Endothelial cell of umbilical vein (primary cell): ENCODE measurements around the gene APBA2. TPM values are rescaled to one million over a fixed set of nuclear protein-coding genes. Genes with fewer than 3 reads are reported as not detected.

Source experiments
- BruUV-seq: library from RNA; stranded (reverse); fragments of 400-500 nt; replicated peaks from 2 replicates; lab custom pipeline; 2021; lab: Mats Ljungman, UMichigan
- CTCF ChIA-PET: fragments of 300-600, 350-600 bp; sonication (Branson Sonifier 250); formaldehyde crosslinking; loops from one replicate; lab custom pipeline; 2021; ENCODE audit warnings: antibody characterized with exemption, inconsistent platforms; lab: Charles Lee
- POLR2A ChIA-PET: fragments of 300-600, 350-600 bp; sonication (Branson Sonifier 250); formaldehyde crosslinking; loops from one replicate; lab custom pipeline; 2021; ENCODE audit warnings: antibody characterized with exemption, inconsistent platforms; lab: Charles Lee
- DNase-seq: peaks from one replicate; pipeline ENCODE4 v3.0.0-alpha.2; 2011; ENCODE audit warnings: low read depth, low spot score
- FAIRE-seq: peaks from 2 replicates; lab custom pipeline; 2011; peaks lifted over from hg19 to GRCh38; lab: Jason Lieb, UNC
- H2AFZ ChIP-seq: 2 replicates; pipeline ENCODE4 v1.6.0; 2012; ENCODE audit warnings: low read depth, low read length, control low read depth, inconsistent platforms
- H3K27ac ChIP-seq: 2 replicates; pipeline ENCODE4 v1.5.1; 2011; ENCODE audit warnings: low read depth, mild to moderate bottlenecking, control low read depth, low read length, moderate library complexity; ENCODE audit not compliant: insufficient read depth
- H3K27me3 ChIP-seq, 2 experiments: 2 replicates each; pipeline versions ENCODE4 v1.6.0 to v1.6.1; 2011; ENCODE audit warnings: low read length in 2 of 2, mixed read lengths in 1 of 2; ENCODE audit not compliant: control insufficient read depth in 2 of 2, insufficient read depth in 2 of 2
- H3K36me3 ChIP-seq, 2 experiments: 2 replicates in 1 of 2; 3 replicates in 1 of 2; pipeline ENCODE4 v1.5.1; 2011; ENCODE audit warnings: low read length in 2 of 2, mild to moderate bottlenecking in 1 of 2, moderate library complexity in 1 of 2; ENCODE audit not compliant: control insufficient read depth in 2 of 2, insufficient read depth in 2 of 2; ENCODE audit errors: extremely low read depth in 1 of 2
- H3K4me1 ChIP-seq: 3 replicates; pipeline ENCODE4 v1.5.1; 2011; ENCODE audit warnings: mild to moderate bottlenecking, low read length; ENCODE audit not compliant: control insufficient read depth, insufficient read depth; ENCODE audit errors: extremely low read depth
- H3K4me2 ChIP-seq: 2 replicates; pipeline ENCODE4 v1.6.1; 2011; ENCODE audit warnings: low read length, control low read depth, mixed read lengths; ENCODE audit not compliant: insufficient read depth
- H3K4me3 ChIP-seq, 3 experiments: fragments of 200-600 bp in 1 of 3; sonication (generic), shearing (Covaris generic) in 1 of 3; replicated peaks in 1 of 3; 2 replicates each; pipeline ENCODE4 v1.5.1; 2011 to 2016; ENCODE audit warnings: control low read depth in 3 of 3, low read length in 3 of 3, mild to moderate bottlenecking in 2 of 3, inconsistent platforms in 1 of 3, low read depth in 1 of 3, moderate library complexity in 1 of 3; ENCODE audit not compliant: insufficient read depth in 1 of 3
- H3K79me2 ChIP-seq: 2 replicates; pipeline ENCODE4 v1.6.0; 2012; ENCODE audit warnings: low read length, inconsistent platforms; ENCODE audit not compliant: control insufficient read depth, insufficient read depth
- H3K9ac ChIP-seq: replicated peaks from 2 replicates; pipeline ENCODE3; 2011; ENCODE audit warnings: low read length, control low read depth; ENCODE audit not compliant: insufficient read depth; ENCODE audit errors: extremely low read depth
- H3K9me1 ChIP-seq: replicated peaks from 3 replicates; pipeline ENCODE4 v1.6.0; 2011; ENCODE audit warnings: mild to moderate bottlenecking, low read length; ENCODE audit not compliant: control insufficient read depth, insufficient read depth; ENCODE audit errors: extremely low read depth
- H3K9me3 ChIP-seq: replicated peaks from 2 replicates; pipeline ENCODE4 v1.5.1; 2012; ENCODE audit warnings: low read length, inconsistent platforms; ENCODE audit not compliant: control insufficient read depth, insufficient read depth
- H4K20me1 ChIP-seq: replicated peaks from 2 replicates; pipeline ENCODE3; 2011; ENCODE audit warnings: mild to moderate bottlenecking, low read length; ENCODE audit not compliant: control insufficient read depth, insufficient read depth; ENCODE audit errors: extremely low read depth
- EZH2 ChIP-seq: IDR thresholded peaks from 2 replicates; pipeline ENCODE4 v1.6.1; 2012; ENCODE audit warnings: borderline replicate concordance, low read depth, mild to moderate bottlenecking, moderate library complexity, low read length, inconsistent platforms; ENCODE audit not compliant: severe bottlenecking
- FOS ChIP-seq: IDR thresholded peaks from 2 replicates; pipeline ENCODE4 v1.6.1; 2011; ENCODE audit warnings: mild to moderate bottlenecking, low read length, moderate library complexity, borderline replicate concordance; ENCODE audit not compliant: insufficient read depth
- GATA2 ChIP-seq: IDR thresholded peaks from 2 replicates; pipeline ENCODE4 v1.7.0; 2011; ENCODE audit warnings: low read depth, mild to moderate bottlenecking, moderate library complexity, mixed read lengths, low read length; ENCODE audit not compliant: insufficient read length, insufficient read depth
- JUN ChIP-seq: IDR thresholded peaks from 2 replicates; pipeline ENCODE4 v1.6.1; 2011; ENCODE audit warnings: borderline replicate concordance, low read depth; ENCODE audit not compliant: insufficient read length, insufficient read depth
- MYC ChIP-seq: IDR thresholded peaks from one replicate; pipeline ENCODE4 v1.6.1; 2011; ENCODE audit warnings: mild to moderate bottlenecking, low read depth, low read length
- POLR2A ChIP-seq: IDR thresholded peaks from 2 replicates; pipeline ENCODE4 v1.6.1; 2012; ENCODE audit warnings: low read depth, mild to moderate bottlenecking, control low read depth, low read length
- POLR2AphosphoS5 ChIP-seq: IDR thresholded peaks from 2 replicates; pipeline ENCODE4 v1.6.1; 2012; ENCODE audit warnings: low read depth, mild to moderate bottlenecking, control low read depth, low read length, moderate library complexity; ENCODE audit not compliant: insufficient read depth
- dilution Hi-C: fragments of 300-500 bp; cut with MboI; formaldehyde crosslinking; loops from one replicate; pipeline ENCODE4 v1.15.0; 2019; ENCODE audit warnings: low sequenced_read_pairs; ENCODE audit not compliant: extremely low pct_ligation_motif_present
- intact Hi-C: fragments of 100-400 bp; cut with micrococcal nuclease; formaldehyde crosslinking; loops from one replicate; pipeline ENCODE4 v1.10.0; 2022
- polyA plus RNA-seq, 4 experiments: library from polyadenylated mRNA; depleted of rRNA in 3 of 4; stranded (reverse) in 3 of 4; unstranded in 1 of 4; fragments of >200 nt; gene quantifications; 2 replicates each; pipeline versions ENCODE4 v1.2.1 to v1.2.3, GENCODE V29; 2011 to 2012; ENCODE audit warnings: missing spikeins in 1 of 4
- total RNA-seq: library from RNA; stranded (reverse); gene quantifications from 2 replicates; pipeline ENCODE4 v1.2.3, GENCODE V29; 2021
- TF ChIP-seq, protein P1 (sequence below), 2 donors: IDR thresholded peaks; 1 replicate in 1 of 2; 2 replicates in 1 of 2; pipeline ENCODE4 v1.5.1; 2011; ENCODE audit warnings: low read length in 2 of 2, mild to moderate bottlenecking in 2 of 2, moderate library complexity in 2 of 2, control low read depth in 1 of 2, inconsistent platforms in 1 of 2, low read depth in 1 of 2; ENCODE audit not compliant: insufficient read depth in 1 of 2; ENCODE audit errors: extremely low read depth in 1 of 2
- TF ChIP-seq, protein P2 (sequence below): IDR thresholded peaks from 2 replicates; pipeline ENCODE4 v1.6.1; 2011; ENCODE audit not compliant: insufficient read depth, insufficient read length

Gene APBA2
- total and polyA plus RNA-seq, 2 donors (not counting 3 experiments of a cell fraction or from before 2014, with no cell fraction given): 5.7 to 11.1 TPM

DNA sequence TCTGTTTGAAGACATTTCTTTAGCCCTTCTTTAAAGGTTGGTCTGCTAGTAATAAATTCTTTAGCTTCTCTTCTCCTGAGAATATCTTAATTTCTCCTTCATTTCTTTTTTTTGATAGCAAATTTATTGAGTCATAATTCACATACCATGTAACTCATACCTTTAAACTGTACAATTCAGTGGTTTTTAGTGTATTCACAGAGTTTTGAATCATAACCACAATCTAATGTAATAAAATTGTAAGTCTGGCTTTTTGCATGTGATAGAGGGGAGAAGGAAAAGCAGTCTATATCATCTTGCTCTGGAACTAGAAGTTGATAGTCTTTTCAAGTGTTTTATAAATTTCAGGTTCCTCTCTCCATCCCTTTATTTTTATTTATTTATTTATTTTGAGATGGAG, 81.3 kb downstream of the APBA2 start:
- Histone ChIP-seq H3K9me3 (no peaks in the 10 kb centered on the region), H3K9ac (no peak overlapping the region), H3K27me3 (no peaks in the 10 kb centered on the region), H3K79me2 (no peaks in the 10 kb centered on the region), H3K27ac (no peak overlapping the region), H3K4me2 (no peak overlapping the region), H4K20me1 (no peaks in the 10 kb centered on the region), H3K9me1 (no peaks in the 10 kb centered on the region), H3K4me1 (peaks cover 11% of the 10 kb centered on the region), H2AFZ (no peak overlapping the region), H3K4me3 (no peak overlapping the region), H3K36me3 (no peaks in the 10 kb centered on the region)
- FAIRE-seq (no peak), DNase-seq (no peak)
- TF ChIP-seq MYC (no peak), JUN (no peak), POLR2A (no peak), GATA2 (no peak)
- dilution Hi-C loops: no loop called here
- no TSS peak for BruUV-seq
- intact Hi-C loops: no loop called here
- POLR2A ChIA-PET: no interaction called here
- CTCF ChIA-PET: no interaction called here

DNA sequence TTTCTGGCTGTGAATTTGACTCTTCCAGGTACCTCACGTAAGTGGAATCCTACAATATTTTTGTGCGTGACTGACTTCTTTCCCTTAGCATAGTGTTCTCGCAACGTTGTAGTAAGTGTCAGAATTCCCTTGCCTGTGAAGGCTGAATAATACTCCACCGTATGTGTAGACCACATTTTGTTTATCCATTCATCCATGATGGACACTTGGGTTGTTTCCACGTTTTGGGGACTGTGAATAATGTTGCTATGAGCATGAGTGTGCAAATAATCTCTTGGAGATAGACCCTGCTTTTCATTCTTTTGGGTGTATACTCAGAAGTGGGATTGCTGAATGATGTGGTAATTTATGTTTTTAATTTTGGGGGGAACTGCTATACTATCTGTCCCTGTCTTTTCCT, 82.2 kb downstream of the APBA2 start:
- no TSS peak for BruUV-seq
- no peak overlapping the region for H2AFZ ChIP-seq
- H4K20me1 ChIP-seq: no peaks in the 10 kb centered on the region
- H3K9me1 ChIP-seq: no peaks in the 10 kb centered on the region
- dilution Hi-C loops (no loop called here), intact Hi-C loops (no loop called here)
- H3K27me3 ChIP-seq: peaks cover 0 to 1% of the 10 kb centered on the region in 2 experiments
- H3K27ac ChIP-seq: no peak overlapping the region
- H3K79me2 ChIP-seq: no peaks in the 10 kb centered on the region
- no peaks in the 10 kb centered on the region for H3K36me3 ChIP-seq
- no peak for FAIRE-seq
- no peak for DNase-seq
- ChIA-PET CTCF (interaction anchor here (0.9 kb wide), 1 partner anchor 134 kb away, joined by 3 read pairs; no protein-coding TSS in a partner anchor), POLR2A (no interaction called here)
- no peak for TF ChIP-seq MYC
- TF ChIP-seq, protein P1, sequence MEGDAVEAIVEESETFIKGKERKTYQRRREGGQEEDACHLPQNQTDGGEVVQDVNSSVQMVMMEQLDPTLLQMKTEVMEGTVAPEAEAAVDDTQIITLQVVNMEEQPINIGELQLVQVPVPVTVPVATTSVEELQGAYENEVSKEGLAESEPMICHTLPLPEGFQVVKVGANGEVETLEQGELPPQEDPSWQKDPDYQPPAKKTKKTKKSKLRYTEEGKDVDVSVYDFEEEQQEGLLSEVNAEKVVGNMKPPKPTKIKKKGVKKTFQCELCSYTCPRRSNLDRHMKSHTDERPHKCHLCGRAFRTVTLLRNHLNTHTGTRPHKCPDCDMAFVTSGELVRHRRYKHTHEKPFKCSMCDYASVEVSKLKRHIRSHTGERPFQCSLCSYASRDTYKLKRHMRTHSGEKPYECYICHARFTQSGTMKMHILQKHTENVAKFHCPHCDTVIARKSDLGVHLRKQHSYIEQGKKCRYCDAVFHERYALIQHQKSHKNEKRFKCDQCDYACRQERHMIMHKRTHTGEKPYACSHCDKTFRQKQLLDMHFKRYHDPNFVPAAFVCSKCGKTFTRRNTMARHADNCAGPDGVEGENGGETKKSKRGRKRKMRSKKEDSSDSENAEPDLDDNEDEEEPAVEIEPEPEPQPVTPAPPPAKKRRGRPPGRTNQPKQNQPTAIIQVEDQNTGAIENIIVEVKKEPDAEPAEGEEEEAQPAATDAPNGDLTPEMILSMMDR (IDR thresholded peaks at IDR 0.05; ENCODE audit: extremely low read depth in 1 of 2, insufficient read depth in 1 of 2, low read depth in 1 of 2, low read length in 2 of 2): no peak
- TF ChIP-seq JUN: no peak
- no peak for TF ChIP-seq POLR2A
- TF ChIP-seq, protein P2, sequence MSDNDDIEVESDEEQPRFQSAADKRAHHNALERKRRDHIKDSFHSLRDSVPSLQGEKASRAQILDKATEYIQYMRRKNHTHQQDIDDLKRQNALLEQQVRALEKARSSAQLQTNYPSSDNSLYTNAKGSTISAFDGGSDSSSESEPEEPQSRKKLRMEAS: no peak
- TF ChIP-seq GATA2: no peak
- no peak for TF ChIP-seq EZH2
- TF ChIP-seq POLR2AphosphoS5: no peak
- no peak for TF ChIP-seq FOS
- H3K4me1 ChIP-seq: peaks cover 11% of the 10 kb centered on the region
- H3K9ac ChIP-seq: no peak overlapping the region
- H3K4me2 ChIP-seq: no peak overlapping the region
- H3K4me3 ChIP-seq: no peak overlapping the region
- H3K9me3 ChIP-seq: no peaks in the 10 kb centered on the region
